Measurements from ENCODE around the gene DCUN1D2.

The DCUN1D2 gene

DNA sequence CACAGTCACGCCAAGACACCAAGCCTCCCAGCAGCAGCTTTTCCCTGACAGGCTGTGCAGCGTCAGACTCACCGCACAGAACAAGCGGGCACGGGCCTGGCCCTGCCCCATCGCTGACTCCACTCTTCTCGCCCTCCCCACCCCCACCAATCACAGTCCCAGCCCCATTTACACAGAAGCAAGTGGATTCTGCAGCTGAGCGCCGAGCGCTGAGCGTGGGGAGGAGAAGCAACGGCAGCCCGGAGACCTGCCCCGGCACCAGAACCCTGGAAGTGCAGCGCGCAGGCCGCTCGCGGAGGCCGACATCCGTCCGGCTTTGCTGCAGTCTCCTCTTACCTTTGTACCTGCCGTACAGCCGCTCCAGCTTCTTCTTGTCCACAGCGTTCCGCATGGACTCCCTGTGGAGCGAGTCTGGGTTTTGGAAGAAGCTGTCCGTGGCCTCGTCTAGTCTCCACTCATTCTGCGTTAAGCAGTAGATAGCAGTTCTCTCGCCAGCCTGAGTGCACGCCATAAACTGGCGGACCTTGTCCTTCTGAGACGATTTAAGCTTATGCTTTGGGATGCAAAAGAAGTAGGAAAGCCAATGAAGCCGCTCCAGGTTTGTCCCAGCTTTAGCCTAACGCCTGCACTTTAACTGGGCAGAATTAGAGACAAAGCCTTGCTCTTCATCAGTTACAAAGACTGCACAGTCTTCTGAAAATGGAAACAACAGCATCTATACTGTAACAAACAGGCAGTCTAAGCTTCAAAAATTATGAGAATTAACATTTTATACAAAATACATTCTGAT lies 6.8 kb downstream of the DCUN1D2 start:
- no peak overlapping the region for H3K4me3 ChIP-seq (ENCODE audit: control insufficient read depth in 1 of 7, extremely low read depth in 1 of 7, insufficient read depth in 4 of 7, low read depth in 2 of 7, low read length in 6 of 7)
- no peaks in the 10 kb centered on the region for H3K9me3 ChIP-seq (ENCODE audit: control extremely low read depth in 1 of 5, control insufficient read depth in 4 of 5, insufficient read depth in 2 of 5, low read depth in 1 of 5, low read length in 4 of 5)
- peaks cover 8 to 32% (median 10%) of the 10 kb centered on the region in 4 experiments for H3K36me3 ChIP-seq (ENCODE audit: control insufficient read depth in 4 of 4, insufficient read depth in 4 of 4, low read length in 3 of 4)
- H3K27me3 ChIP-seq (replicated peaks in 2 of 5; ENCODE audit: control insufficient read depth in 4 of 5, insufficient read depth in 5 of 5, low read length in 4 of 5): no peaks in the 10 kb centered on the region
- POLR2A ChIA-PET: no interaction called here
- DNase-seq: no peak
- peaks cover 0 to 7% (median 5%) of the 10 kb centered on the region in 4 experiments for H3K4me1 ChIP-seq (ENCODE audit: control extremely low read depth in 1 of 4, control insufficient read depth in 4 of 4, insufficient read depth in 4 of 4, low read length in 3 of 4)
- WGBS (ENCODE audit: insufficient coverage): 96% methylated on average over 36 of the region's 36 CpGs
- H3K27ac ChIP-seq (ENCODE audit: insufficient read depth in 1 of 2, low read depth in 1 of 2, low read length in 2 of 2, poor library complexity in 1 of 2, severe bottlenecking in 2 of 2): no peak overlapping the region
- CTCF ChIA-PET: interaction anchor here (0.7 to 1.4 kb wide), 3 partner anchors 9 to 79 kb away, joined by 3 to 4 read pairs (median 4); no protein-coding TSS in a partner anchor

- DNase-seq: no peak
- H3K4me3 ChIP-seq (ENCODE audit: control insufficient read depth in 1 of 7, extremely low read depth in 1 of 7, insufficient read depth in 4 of 7, low read depth in 2 of 7, low read length in 6 of 7): no peak overlapping the region
- H3K36me3 ChIP-seq (ENCODE audit: control insufficient read depth in 4 of 4, insufficient read depth in 4 of 4, low read length in 3 of 4): peaks cover 9 to 34% (median 12%) of the 10 kb centered on the region in 4 experiments
- H3K4me1 ChIP-seq (ENCODE audit: control extremely low read depth in 1 of 4, control insufficient read depth in 4 of 4, insufficient read depth in 4 of 4, low read length in 3 of 4): peaks cover 0 to under 1% (median under 1%) of the 10 kb centered on the region in 4 experiments
- CTCF ChIA-PET: interaction anchor here (1.4 kb wide), 1 partner anchor 79 kb away, joined by 4 read pairs; no protein-coding TSS in a partner anchor
- no peaks in the 10 kb centered on the region for H3K27me3 ChIP-seq (replicated peaks in 2 of 5; ENCODE audit: control insufficient read depth in 4 of 5, insufficient read depth in 5 of 5, low read length in 4 of 5)
- no peak overlapping the region for H3K27ac ChIP-seq (ENCODE audit: insufficient read depth in 1 of 2, low read depth in 1 of 2, low read length in 2 of 2, poor library complexity in 1 of 2, severe bottlenecking in 2 of 2)
- no peaks in the 10 kb centered on the region for H3K9me3 ChIP-seq (ENCODE audit: control extremely low read depth in 1 of 5, control insufficient read depth in 4 of 5, insufficient read depth in 2 of 5, low read depth in 1 of 5, low read length in 4 of 5)
- 100% methylated on average over 3 of the region's 7 CpGs for WGBS (ENCODE audit: insufficient coverage)
- POLR2A ChIA-PET: no interaction called here
Measured at GRCh38 chr13:113483081-113483480, 7.4 kb downstream of the DCUN1D2 start.

- 100% methylated on average over 1 of the region's 4 CpGs for WGBS (ENCODE audit: insufficient coverage)
- ChIA-PET CTCF (interaction anchor here (1.0 to 1.1 kb wide), 2 partner anchors 14 to 27 kb away, joined by 3 read pairs; no protein-coding TSS in a partner anchor), POLR2A (no interaction called here)
- no peak for DNase-seq
- Histone ChIP-seq H3K4me3 (ENCODE audit: control insufficient read depth in 1 of 7, extremely low read depth in 1 of 7, insufficient read depth in 4 of 7, low read depth in 2 of 7, low read length in 6 of 7) (no peak overlapping the region), H3K4me1 (ENCODE audit: control extremely low read depth in 1 of 4, control insufficient read depth in 4 of 4, insufficient read depth in 4 of 4, low read length in 3 of 4) (no peaks in the 10 kb centered on the region), H3K27ac (ENCODE audit: insufficient read depth in 1 of 2, low read depth in 1 of 2, low read length in 2 of 2, poor library complexity in 1 of 2, severe bottlenecking in 2 of 2) (no peak overlapping the region), H3K36me3 (ENCODE audit: control insufficient read depth in 4 of 4, insufficient read depth in 4 of 4, low read length in 3 of 4) (peaks cover 11 to 50% (median 33%) of the 10 kb centered on the region in 4 experiments), H3K9me3 (ENCODE audit: control extremely low read depth in 1 of 5, control insufficient read depth in 4 of 5, insufficient read depth in 2 of 5, low read depth in 1 of 5, low read length in 4 of 5) (peaks cover 0 to 3% (median 0%) of the 10 kb centered on the region in 5 experiments), H3K27me3 (replicated peaks in 2 of 5; ENCODE audit: control insufficient read depth in 4 of 5, insufficient read depth in 5 of 5, low read length in 4 of 5) (no peaks in the 10 kb centered on the region)
Measured at GRCh38 chr13:113479179-113479578, 11.3 kb downstream of the DCUN1D2 start.

GRCh38 chr13:113477724-113478123 lies 12.8 kb downstream of the DCUN1D2 start:
- no peaks in the 10 kb centered on the region for H3K4me1 ChIP-seq (ENCODE audit: control extremely low read depth in 1 of 4, control insufficient read depth in 4 of 4, insufficient read depth in 4 of 4, low read length in 3 of 4)
- DNase-seq: no peak
- H3K36me3 ChIP-seq (ENCODE audit: control insufficient read depth in 4 of 4, insufficient read depth in 4 of 4, low read length in 3 of 4): peaks cover 13 to 47% (median 35%) of the 10 kb centered on the region in 4 experiments
- H3K9me3 ChIP-seq (ENCODE audit: control extremely low read depth in 1 of 5, control insufficient read depth in 4 of 5, insufficient read depth in 2 of 5, low read depth in 1 of 5, low read length in 4 of 5): peaks cover 0 to 3% (median 0%) of the 10 kb centered on the region in 5 experiments
- POLR2A ChIA-PET: no interaction called here
- 100% methylated on average over 2 of the region's 3 CpGs for WGBS (ENCODE audit: insufficient coverage)
- no peak overlapping the region for H3K27ac ChIP-seq (ENCODE audit: insufficient read depth in 1 of 2, low read depth in 1 of 2, low read length in 2 of 2, poor library complexity in 1 of 2, severe bottlenecking in 2 of 2)
- no peaks in the 10 kb centered on the region for H3K27me3 ChIP-seq (replicated peaks in 2 of 5; ENCODE audit: control insufficient read depth in 4 of 5, insufficient read depth in 5 of 5, low read length in 4 of 5)
- CTCF ChIA-PET: interaction anchor here (0.6 kb wide), 1 partner anchor 253 kb away, joined by 3 read pairs; no protein-coding TSS in a partner anchor
- no peak overlapping the region for H3K4me3 ChIP-seq (ENCODE audit: control insufficient read depth in 1 of 7, extremely low read depth in 1 of 7, insufficient read depth in 4 of 7, low read depth in 2 of 7, low read length in 6 of 7)

- H3K27me3 ChIP-seq (replicated peaks in 2 of 5; ENCODE audit: control insufficient read depth in 4 of 5, insufficient read depth in 5 of 5, low read length in 4 of 5): no peaks in the 10 kb centered on the region
- H3K36me3 ChIP-seq (ENCODE audit: control insufficient read depth in 4 of 4, insufficient read depth in 4 of 4, low read length in 3 of 4): peaks cover 13 to 55% (median 35%) of the 10 kb centered on the region in 4 experiments
- no peaks in the 10 kb centered on the region for H3K4me1 ChIP-seq (ENCODE audit: control extremely low read depth in 1 of 4, control insufficient read depth in 4 of 4, insufficient read depth in 4 of 4, low read length in 3 of 4)
- CTCF ChIA-PET: interaction anchor here (0.6 to 0.9 kb wide), 2 partner anchors 18 to 252 kb away, joined by 3 to 5 read pairs; no protein-coding TSS in a partner anchor
- peaks cover 0 to 3% (median 0%) of the 10 kb centered on the region in 5 experiments for H3K9me3 ChIP-seq (ENCODE audit: control extremely low read depth in 1 of 5, control insufficient read depth in 4 of 5, insufficient read depth in 2 of 5, low read depth in 1 of 5, low read length in 4 of 5)
- POLR2A ChIA-PET: no interaction called here
- 100% methylated on average over 4 of the region's 7 CpGs for WGBS (ENCODE audit: insufficient coverage)
- no peak overlapping the region for H3K27ac ChIP-seq (ENCODE audit: insufficient read depth in 1 of 2, low read depth in 1 of 2, low read length in 2 of 2, poor library complexity in 1 of 2, severe bottlenecking in 2 of 2)
- H3K4me3 ChIP-seq (ENCODE audit: control insufficient read depth in 1 of 7, extremely low read depth in 1 of 7, insufficient read depth in 4 of 7, low read depth in 2 of 7, low read length in 6 of 7): no peak overlapping the region
- no peak for DNase-seq
Measured at GRCh38 chr13:113476811-113477210, 13.7 kb downstream of the DCUN1D2 start.

- Histone ChIP-seq H3K4me3 (ENCODE audit: control insufficient read depth in 1 of 7, extremely low read depth in 1 of 7, insufficient read depth in 4 of 7, low read depth in 2 of 7, low read length in 6 of 7) (no peak overlapping the region), H3K4me1 (ENCODE audit: control extremely low read depth in 1 of 4, control insufficient read depth in 4 of 4, insufficient read depth in 4 of 4, low read length in 3 of 4) (no peaks in the 10 kb centered on the region), H3K27me3 (replicated peaks in 2 of 5; ENCODE audit: control insufficient read depth in 4 of 5, insufficient read depth in 5 of 5, low read length in 4 of 5) (no peaks in the 10 kb centered on the region), H3K9me3 (ENCODE audit: control extremely low read depth in 1 of 5, control insufficient read depth in 4 of 5, insufficient read depth in 2 of 5, low read depth in 1 of 5, low read length in 4 of 5) (peaks cover 0 to 3% (median 0%) of the 10 kb centered on the region in 5 experiments), H3K36me3 (ENCODE audit: control insufficient read depth in 4 of 4, insufficient read depth in 4 of 4, low read length in 3 of 4) (peaks cover 13 to 60% (median 37%) of the 10 kb centered on the region in 4 experiments), H3K27ac (ENCODE audit: insufficient read depth in 1 of 2, low read depth in 1 of 2, low read length in 2 of 2, poor library complexity in 1 of 2, severe bottlenecking in 2 of 2) (no peak overlapping the region)
- ChIA-PET CTCF (no interaction called here), POLR2A (no interaction called here)
- DNase-seq: no peak
- 100% methylated on average over 7 of the region's 12 CpGs for WGBS (ENCODE audit: insufficient coverage)
Measured at GRCh38 chr13:113475911-113476310, 14.6 kb downstream of the DCUN1D2 start.

DNA sequence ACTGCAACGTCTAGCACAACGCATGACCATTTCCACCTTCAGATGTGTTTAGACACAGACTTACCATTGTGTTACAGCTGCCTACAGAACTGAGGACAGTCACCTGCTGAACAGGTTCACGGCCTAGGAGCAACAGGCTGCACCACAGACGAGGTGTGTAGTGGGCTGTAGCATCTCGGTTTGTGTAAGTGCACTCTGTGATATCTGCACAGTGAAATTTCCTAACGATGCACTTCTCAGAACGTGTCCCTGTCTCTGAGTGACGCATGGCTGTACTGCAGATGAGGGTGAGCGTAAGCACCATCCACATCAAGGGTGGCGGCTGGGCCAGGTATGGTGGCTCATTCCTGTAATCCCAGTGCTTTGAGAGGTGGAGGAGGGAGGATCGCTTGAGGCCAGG lies 15.2 kb downstream of the DCUN1D2 start:
- no peaks in the 10 kb centered on the region for H3K4me1 ChIP-seq (ENCODE audit: control extremely low read depth in 1 of 4, control insufficient read depth in 4 of 4, insufficient read depth in 4 of 4, low read length in 3 of 4)
- H3K27me3 ChIP-seq (replicated peaks in 2 of 5; ENCODE audit: control insufficient read depth in 4 of 5, insufficient read depth in 5 of 5, low read length in 4 of 5): no peaks in the 10 kb centered on the region
- POLR2A ChIA-PET: no interaction called here
- no peak overlapping the region for H3K27ac ChIP-seq (ENCODE audit: insufficient read depth in 1 of 2, low read depth in 1 of 2, low read length in 2 of 2, poor library complexity in 1 of 2, severe bottlenecking in 2 of 2)
- H3K4me3 ChIP-seq (ENCODE audit: control insufficient read depth in 1 of 7, extremely low read depth in 1 of 7, insufficient read depth in 4 of 7, low read depth in 2 of 7, low read length in 6 of 7): no peak overlapping the region
- H3K9me3 ChIP-seq (ENCODE audit: control extremely low read depth in 1 of 5, control insufficient read depth in 4 of 5, insufficient read depth in 2 of 5, low read depth in 1 of 5, low read length in 4 of 5): peaks cover 0 to 3% (median 0%) of the 10 kb centered on the region in 5 experiments
- 98% methylated on average over 11 of the region's 11 CpGs for WGBS (ENCODE audit: insufficient coverage)
- CTCF ChIA-PET: interaction anchor here (1.0 to 1.8 kb wide), 3 partner anchors 9 to 18 kb away, joined by 3 to 5 read pairs (median 5); no protein-coding TSS in a partner anchor
- peaks cover 13 to 60% (median 37%) of the 10 kb centered on the region in 4 experiments for H3K36me3 ChIP-seq (ENCODE audit: control insufficient read depth in 4 of 4, insufficient read depth in 4 of 4, low read length in 3 of 4)
- no peak for DNase-seq

Measured in common myeloid progenitor, CD34-positive (primary cell).